ENCODE measurements around the gene DOCK10. TPM values are rescaled to one million over a fixed set of nuclear protein-coding genes. Genes with fewer than 3 reads are reported as not detected.

Gene DOCK10
- total RNA-seq, 2 experiments from 2014 or later = 40.8 to 68.2 TPM

GRCh38 chr2:225090746-225091145 lies 48.5 kb upstream of the DOCK10 start:
- intact Hi-C loops (cut with micrococcal nuclease; ENCODE audit: unreplicated experiment) = no loop called here
- no peaks in the 10 kb centered on the region for H4K20me1 ChIP-seq (ENCODE audit: insufficient read depth, low read length)
- no TSS peak for BruUV-seq (replicated peaks)
- no peak overlapping the region for H2AFZ ChIP-seq (ENCODE audit: low read length)
- H3K4me1 ChIP-seq (ENCODE audit: insufficient read depth, low read length, poor library complexity, severe bottlenecking) = no peaks in the 10 kb centered on the region
- DNase-seq (ENCODE audit: low spot score) = no peak
- no peak overlapping the region for H3K27ac ChIP-seq (ENCODE audit: low read depth, low read length, poor library complexity, severe bottlenecking)
- H3K4me3 ChIP-seq (ENCODE audit: low read depth, low read length, poor library complexity, severe bottlenecking) = no peak overlapping the region
- H3K36me3 ChIP-seq (ENCODE audit: insufficient read depth, low read length) = no peaks in the 10 kb centered on the region
- no peak overlapping the region for H3K4me2 ChIP-seq (ENCODE audit: low read length)
- H3K9me3 ChIP-seq (ENCODE audit: low read length) = no peaks in the 10 kb centered on the region
- no peaks in the 10 kb centered on the region for H3K9me2 ChIP-seq (ENCODE audit: insufficient read depth, low read length)
- no peaks in the 10 kb centered on the region for H3K79me2 ChIP-seq (ENCODE audit: insufficient read depth, low read depth, low read length)
- no peak for TF ChIP-seq EZH2phosphoT487 (IDR thresholded peaks at IDR 0.05; ENCODE audit: borderline replicate concordance, low read depth, low read length)
- TF ChIP-seq, protein P1, sequence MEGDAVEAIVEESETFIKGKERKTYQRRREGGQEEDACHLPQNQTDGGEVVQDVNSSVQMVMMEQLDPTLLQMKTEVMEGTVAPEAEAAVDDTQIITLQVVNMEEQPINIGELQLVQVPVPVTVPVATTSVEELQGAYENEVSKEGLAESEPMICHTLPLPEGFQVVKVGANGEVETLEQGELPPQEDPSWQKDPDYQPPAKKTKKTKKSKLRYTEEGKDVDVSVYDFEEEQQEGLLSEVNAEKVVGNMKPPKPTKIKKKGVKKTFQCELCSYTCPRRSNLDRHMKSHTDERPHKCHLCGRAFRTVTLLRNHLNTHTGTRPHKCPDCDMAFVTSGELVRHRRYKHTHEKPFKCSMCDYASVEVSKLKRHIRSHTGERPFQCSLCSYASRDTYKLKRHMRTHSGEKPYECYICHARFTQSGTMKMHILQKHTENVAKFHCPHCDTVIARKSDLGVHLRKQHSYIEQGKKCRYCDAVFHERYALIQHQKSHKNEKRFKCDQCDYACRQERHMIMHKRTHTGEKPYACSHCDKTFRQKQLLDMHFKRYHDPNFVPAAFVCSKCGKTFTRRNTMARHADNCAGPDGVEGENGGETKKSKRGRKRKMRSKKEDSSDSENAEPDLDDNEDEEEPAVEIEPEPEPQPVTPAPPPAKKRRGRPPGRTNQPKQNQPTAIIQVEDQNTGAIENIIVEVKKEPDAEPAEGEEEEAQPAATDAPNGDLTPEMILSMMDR (conservative IDR thresholded peaks at IDR 0.05; ENCODE audit: low read length) = no peak
- POLR2A ChIA-PET = no interaction called here
- CTCF ChIA-PET (ENCODE audit: unreplicated experiment) = no interaction called here

DNA sequence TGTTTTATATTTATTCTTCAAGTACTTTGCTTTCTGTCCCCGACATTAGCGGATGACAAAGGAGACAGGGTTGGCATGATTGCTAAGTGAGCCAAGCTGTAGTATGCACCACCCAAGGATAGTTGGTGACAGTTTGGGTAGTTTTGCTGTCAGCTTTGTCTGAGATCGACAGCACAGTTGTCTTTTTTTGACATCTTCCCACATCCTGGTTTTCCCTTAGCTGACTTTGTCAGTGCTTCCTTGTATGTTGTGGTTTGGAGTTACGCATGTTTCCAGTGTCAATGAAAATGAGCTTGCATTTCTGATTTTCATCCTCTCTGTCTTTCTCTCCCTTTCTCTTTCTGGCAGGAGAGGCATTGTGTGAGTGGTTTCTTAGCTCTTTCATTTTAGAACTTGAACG lies 44.6 kb upstream of the DOCK10 start:
- intact Hi-C loops (cut with micrococcal nuclease; ENCODE audit: unreplicated experiment) = no loop called here
- no peaks in the 10 kb centered on the region for H3K4me1 ChIP-seq (ENCODE audit: insufficient read depth, low read length, poor library complexity, severe bottlenecking)
- H2AFZ ChIP-seq (ENCODE audit: low read length) = no peak overlapping the region
- no peaks in the 10 kb centered on the region for H3K9me3 ChIP-seq (ENCODE audit: low read length)
- H4K20me1 ChIP-seq (ENCODE audit: insufficient read depth, low read length) = no peaks in the 10 kb centered on the region
- CTCF ChIA-PET (ENCODE audit: unreplicated experiment) = no interaction called here
- H3K79me2 ChIP-seq (ENCODE audit: insufficient read depth, low read depth, low read length) = no peaks in the 10 kb centered on the region
- no peak overlapping the region for H3K4me3 ChIP-seq (ENCODE audit: low read depth, low read length, poor library complexity, severe bottlenecking)
- BruUV-seq (replicated peaks) = no TSS peak
- DNase-seq (ENCODE audit: low spot score) = no peak
- H3K4me2 ChIP-seq (ENCODE audit: low read length) = no peak overlapping the region
- no peaks in the 10 kb centered on the region for H3K36me3 ChIP-seq (ENCODE audit: insufficient read depth, low read length)
- POLR2A ChIA-PET = interaction anchor here (0.5 to 1.5 kb wide), 3 partner anchors 11 to 260 kb away, joined by 3 to 5 read pairs (median 4); no protein-coding TSS in a partner anchor
- TF ChIP-seq EZH2phosphoT487 (IDR thresholded peaks at IDR 0.05; ENCODE audit: borderline replicate concordance, low read depth, low read length) = no peak
- TF ChIP-seq, protein P1 (conservative IDR thresholded peaks at IDR 0.05; ENCODE audit: low read length) = no peak
- no peak overlapping the region for H3K27ac ChIP-seq (ENCODE audit: low read depth, low read length, poor library complexity, severe bottlenecking)
- no peaks in the 10 kb centered on the region for H3K9me2 ChIP-seq (ENCODE audit: insufficient read depth, low read length)

- Histone ChIP-seq H3K4me2 (ENCODE audit: low read length) (no peak overlapping the region), H3K4me1 (ENCODE audit: insufficient read depth, low read length, poor library complexity, severe bottlenecking) (no peaks in the 10 kb centered on the region), H3K79me2 (ENCODE audit: insufficient read depth, low read depth, low read length) (no peaks in the 10 kb centered on the region), H3K27ac (ENCODE audit: low read depth, low read length, poor library complexity, severe bottlenecking) (no peak overlapping the region), H4K20me1 (ENCODE audit: insufficient read depth, low read length) (no peaks in the 10 kb centered on the region), H3K4me3 (ENCODE audit: low read depth, low read length, poor library complexity, severe bottlenecking) (no peak overlapping the region), H3K9me3 (ENCODE audit: low read length) (no peaks in the 10 kb centered on the region), H2AFZ (ENCODE audit: low read length) (no peak overlapping the region), H3K36me3 (ENCODE audit: insufficient read depth, low read length) (no peaks in the 10 kb centered on the region), H3K9me2 (ENCODE audit: insufficient read depth, low read length) (no peaks in the 10 kb centered on the region)
- POLR2A ChIA-PET = interaction anchor here (0.8 kb wide), 1 partner anchor 87 kb away, joined by 3 read pairs; no protein-coding TSS in a partner anchor
- DNase-seq (ENCODE audit: low spot score) = no peak
- CTCF ChIA-PET (ENCODE audit: unreplicated experiment) = no interaction called here
- intact Hi-C loops (cut with micrococcal nuclease; ENCODE audit: unreplicated experiment) = no loop called here
- no TSS peak for BruUV-seq (replicated peaks)
- TF ChIP-seq, protein P1 (conservative IDR thresholded peaks at IDR 0.05; ENCODE audit: low read length) = no peak
- no peak for TF ChIP-seq EZH2phosphoT487 (IDR thresholded peaks at IDR 0.05; ENCODE audit: borderline replicate concordance, low read depth, low read length)
Observed at GRCh38 chr2:225086439-225086838, 44.2 kb upstream of the DOCK10 start.
